Measurements from ENCODE around the gene TREH. TPM values are rescaled to one million over a fixed set of nuclear protein-coding genes. Genes with fewer than 3 reads are reported as not detected.

Gene TREH
- total and polyA plus RNA-seq, 2 donors from 2014 or later: 1.0 to 10.2 TPM

GRCh38 chr11:118643142-118643994 lies 36.1 kb downstream of the TREH start:
- H3K27me3 ChIP-seq (ENCODE audit: control insufficient read depth, insufficient read depth, low read length): no peaks in the 10 kb centered on the region
- no peaks in the 10 kb centered on the region for H3K9me3 ChIP-seq (ENCODE audit: control insufficient read depth in 2 of 3, insufficient read depth in 1 of 3, low read length in 3 of 3)
- DNase-seq (peak in 1 of 5 donors; percentile 52), FAIRE-seq (no peak)
- no peak overlapping the region for H3K4me3 ChIP-seq (ENCODE audit: low read length in 3 of 3)
- H3K27ac ChIP-seq (ENCODE audit: low read depth in 2 of 2, low read length in 2 of 2): no peak overlapping the region
- no peak overlapping the region for H3K9ac ChIP-seq (ENCODE audit: low read length in 3 of 3)
- H3K4me1 ChIP-seq (ENCODE audit: control insufficient read depth in 2 of 3, insufficient read depth in 2 of 3, low read depth in 1 of 3, low read length in 3 of 3): peaks cover 0 to 22% (median 14%) of the 10 kb centered on the region in 3 donors
- peaks cover 11 to 50% (median 28%) of the 10 kb centered on the region in 3 donors for H3K36me3 ChIP-seq (ENCODE audit: control insufficient read depth in 2 of 3, insufficient read depth in 3 of 3, low read length in 3 of 3)
- no peak for TF ChIP-seq CTCF (IDR thresholded peaks at IDR 0.05; ENCODE audit: borderline replicate concordance, extremely low read depth, insufficient read depth)
- intact Hi-C loops (cut with DNase I): no loop called here

GRCh38 chr11:118641397-118642019 lies 37.9 kb downstream of the TREH start:
- Histone ChIP-seq H3K27ac (ENCODE audit: low read depth in 2 of 2, low read length in 2 of 2) (peak overlapping the region in 1 of 2 donors; percentile 66), H3K36me3 (ENCODE audit: control insufficient read depth in 2 of 3, insufficient read depth in 3 of 3, low read length in 3 of 3) (peaks cover 14 to 39% (median 20%) of the 10 kb centered on the region in 3 donors), H3K27me3 (ENCODE audit: control insufficient read depth, insufficient read depth, low read length) (no peaks in the 10 kb centered on the region), H3K4me1 (ENCODE audit: control insufficient read depth in 2 of 3, insufficient read depth in 2 of 3, low read depth in 1 of 3, low read length in 3 of 3) (peaks cover 0 to 22% (median 14%) of the 10 kb centered on the region in 3 donors), H3K4me3 (ENCODE audit: low read length in 3 of 3) (no peak overlapping the region), H3K9me3 (ENCODE audit: control insufficient read depth in 2 of 3, insufficient read depth in 1 of 3, low read length in 3 of 3) (no peaks in the 10 kb centered on the region), H3K9ac (ENCODE audit: low read length in 3 of 3) (no peak overlapping the region)
- intact Hi-C loops (cut with DNase I): no loop called here
- no peak for TF ChIP-seq CTCF (IDR thresholded peaks at IDR 0.05; ENCODE audit: borderline replicate concordance, extremely low read depth, insufficient read depth)
- FAIRE-seq (no peak), DNase-seq (peak in 4 of 5 donors; percentile 56 to 93 (median 62))

GRCh38 chr11:118640332-118641154 lies 38.9 kb downstream of the TREH start:
- H3K27me3 ChIP-seq (ENCODE audit: control insufficient read depth, insufficient read depth, low read length): no peaks in the 10 kb centered on the region
- intact Hi-C loops (cut with DNase I): no loop called here
- H3K4me1 ChIP-seq (ENCODE audit: control insufficient read depth in 2 of 3, insufficient read depth in 2 of 3, low read depth in 1 of 3, low read length in 3 of 3): peaks cover 0 to 22% (median 14%) of the 10 kb centered on the region in 3 donors
- no peak for FAIRE-seq
- DNase-seq: peak in 1 of 5 donors; percentile 53
- H3K4me3 ChIP-seq (ENCODE audit: low read length in 3 of 3): no peak overlapping the region
- no peak for TF ChIP-seq CTCF (IDR thresholded peaks at IDR 0.05; ENCODE audit: borderline replicate concordance, extremely low read depth, insufficient read depth)
- H3K27ac ChIP-seq (ENCODE audit: low read depth in 2 of 2, low read length in 2 of 2): no peak overlapping the region
- H3K9me3 ChIP-seq (ENCODE audit: control insufficient read depth in 2 of 3, insufficient read depth in 1 of 3, low read length in 3 of 3): no peaks in the 10 kb centered on the region
- peaks cover 15 to 39% (median 16%) of the 10 kb centered on the region in 3 donors for H3K36me3 ChIP-seq (ENCODE audit: control insufficient read depth in 2 of 3, insufficient read depth in 3 of 3, low read length in 3 of 3)
- H3K9ac ChIP-seq (ENCODE audit: low read length in 3 of 3): no peak overlapping the region

Data from kidney (tissue), 14 donors.